ENCODE measurements around the gene ZNF766. TPM values are rescaled to one million over a fixed set of nuclear protein-coding genes. Genes with fewer than 3 reads are reported as not detected.

ZNF766 gene
- total and polyA plus RNA-seq, 9 of the 15 experiments (the other 6 are each of a cell fraction or from before 2014, with no cell fraction given), result 6.7 to 23.0 (median 11.2) TPM

GRCh38 chr19:52286256-52286655 is 16.9 kb downstream of the ZNF766 start (continued):
- TF ChIP-seq MLX (CRISPR knock-in tag; conservative IDR thresholded peaks at IDR 0.05) (no peak), STAG1 (CRISPR knock-in tag; IDR thresholded peaks at IDR 0.05; ENCODE audit: borderline replicate concordance) (no peak), TRIM28 (IDR thresholded peaks at IDR 0.05) (no peak), MAFF (IDR thresholded peaks at IDR 0.05; ENCODE audit: low read length) (no peak), ZNF146 (CRISPR knock-in tag; IDR thresholded peaks at IDR 0.05; ENCODE audit: unreplicated experiment) (no peak), ZNF184 (CRISPR knock-in tag; IDR thresholded peaks at IDR 0.05) (no peak), RBM15 (IDR thresholded peaks at IDR 0.05; ENCODE audit: insufficient read depth, low read length) (no peak), ETS1 (conservative IDR thresholded peaks at IDR 0.05; ENCODE audit: control insufficient read depth, low read depth, low read length) (no peak), SRSF9 (IDR thresholded peaks at IDR 0.05; ENCODE audit: borderline replicate concordance, low read depth, low read length) (no peak), HMGN3 (IDR thresholded peaks at IDR 0.05; ENCODE audit: borderline replicate concordance, extremely low read depth, insufficient read length, low read depth, low read length) (no peak), HLTF (IDR thresholded peaks at IDR 0.05) (no peak), CBX1 (IDR thresholded peaks at IDR 0.05; ENCODE audit: low read depth) (no peak), CHAMP1 (IDR thresholded peaks at IDR 0.05) (no peak)
